OCI-LY7 (cell line): ENCODE data around the gene HSDL2. TPM values are rescaled to one million over a fixed set of nuclear protein-coding genes. Genes with fewer than 3 reads are reported as not detected.

ENCODE experiments used
- BruUV-seq: library from RNA; stranded (reverse); fragments of 400-500 nt; replicated peaks from 2 replicates; lab custom pipeline; 2021; lab: Mats Ljungman, UMichigan
- CTCF ChIA-PET: fragments of 300-600 bp; sonication (Branson Sonifier 250); formaldehyde crosslinking; loops from one replicate; lab custom pipeline; 2022; ENCODE audit warnings: antibody characterized with exemption; ENCODE audit not compliant: unreplicated experiment; lab: Charles Lee
- POLR2A ChIA-PET: fragments of 300-600 bp; sonication (Branson Sonifier 250); formaldehyde crosslinking; loops from one replicate; lab custom pipeline; 2022; ENCODE audit warnings: antibody characterized with exemption; lab: Charles Lee
- DNase-seq: peaks from one replicate; pipeline ENCODE4 v3.0.0-alpha.2; 2015; ENCODE audit warnings: low spot score
- H2AFZ ChIP-seq: fragments of 200-600 bp; sonication (generic), shearing (Covaris generic); 2 replicates; pipeline ENCODE4 v1.6.1; 2014; ENCODE audit warnings: mild to moderate bottlenecking, antibody characterized with exemption, low read length, moderate library complexity
- H3K27ac ChIP-seq: fragments of 200-600 bp; sonication (generic); 2 replicates; pipeline ENCODE4 v1.5.1; 2014; ENCODE audit warnings: mixed run types, low read depth, mild to moderate bottlenecking, moderate library complexity, low read length, inconsistent platforms; ENCODE audit not compliant: poor library complexity, severe bottlenecking
- H3K36me3 ChIP-seq: fragments of 200-600 bp; sonication (generic); 2 replicates; pipeline ENCODE4 v1.6.1; 2014; ENCODE audit warnings: mild to moderate bottlenecking, antibody characterized with exemption, low read length, moderate library complexity, mixed read lengths; ENCODE audit not compliant: insufficient read depth
- H3K4me1 ChIP-seq: fragments of 200-600 bp; sonication (generic); 2 replicates; pipeline ENCODE4 v1.5.1; 2014; ENCODE audit warnings: mild to moderate bottlenecking, low read length; ENCODE audit not compliant: insufficient read depth, poor library complexity, severe bottlenecking
- H3K4me2 ChIP-seq: fragments of 200-600 bp; sonication (generic); 2 replicates; pipeline ENCODE4 v1.6.1; 2014; ENCODE audit warnings: mild to moderate bottlenecking, low read length
- H3K4me3 ChIP-seq: fragments of 200-600 bp; sonication (generic); 2 replicates; pipeline ENCODE4 v1.5.1; 2014; ENCODE audit warnings: mild to moderate bottlenecking, low read depth, low read length; ENCODE audit not compliant: poor library complexity, severe bottlenecking
- H3K79me2 ChIP-seq: fragments of 200-600 bp; sonication (generic); 2 replicates; pipeline ENCODE4 v1.6.1; 2016; ENCODE audit warnings: low read depth, mild to moderate bottlenecking, low read length, moderate library complexity, mixed read lengths; ENCODE audit not compliant: insufficient read depth
- H3K9me2 ChIP-seq: fragments of 200-600 bp; sonication (generic); 2 replicates; pipeline ENCODE4 v1.6.1; 2016; ENCODE audit warnings: mild to moderate bottlenecking, low read length, mixed read lengths; ENCODE audit not compliant: insufficient read depth
- H3K9me3 ChIP-seq: fragments of 200-600 bp; sonication (generic); 2 replicates; pipeline ENCODE4 v1.6.1; 2014; ENCODE audit warnings: mild to moderate bottlenecking, mixed run types, low read length, mixed read lengths
- H4K20me1 ChIP-seq: fragments of 200-600 bp; sonication (generic); 2 replicates; pipeline ENCODE4 v1.6.1; 2014; ENCODE audit warnings: mild to moderate bottlenecking, antibody characterized with exemption, low read length, moderate library complexity, mixed read lengths; ENCODE audit not compliant: insufficient read depth
- EZH2phosphoT487 ChIP-seq: fragments of 200-600 bp; sonication (generic); IDR thresholded peaks from 2 replicates; pipeline ENCODE4 v1.6.1; 2018; ENCODE audit warnings: low read depth, borderline replicate concordance, mild to moderate bottlenecking, mixed run types, antibody characterized with exemption, low read length, moderate library complexity, mixed read lengths
- intact Hi-C: fragments of 100-400 bp; cut with micrococcal nuclease; formaldehyde crosslinking; loops from one replicate; pipeline ENCODE4 v1.10.0; 2022; ENCODE audit not compliant: unreplicated experiment
- total RNA-seq, 2 experiments: library from RNA; depleted of rRNA in 1 of 2; stranded (reverse); fragments of >200 nt in 1 of 2; shearing (Covaris generic) in 1 of 2; gene quantifications; 2 replicates each; pipeline ENCODE4 v1.2.3, GENCODE V29; 2014 to 2022
- TF ChIP-seq, protein P1 (sequence below): fragments of 200-600 bp; sonication (generic); conservative IDR thresholded peaks from 2 replicates; pipeline ENCODE4 v1.5.1; 2014; ENCODE audit warnings: mild to moderate bottlenecking, antibody characterized with exemption, low read length, moderate library complexity, mixed read lengths

Gene HSDL2
- total RNA-seq, 2 experiments from 2014 or later = 12.7 to 16.6 TPM

DNA sequence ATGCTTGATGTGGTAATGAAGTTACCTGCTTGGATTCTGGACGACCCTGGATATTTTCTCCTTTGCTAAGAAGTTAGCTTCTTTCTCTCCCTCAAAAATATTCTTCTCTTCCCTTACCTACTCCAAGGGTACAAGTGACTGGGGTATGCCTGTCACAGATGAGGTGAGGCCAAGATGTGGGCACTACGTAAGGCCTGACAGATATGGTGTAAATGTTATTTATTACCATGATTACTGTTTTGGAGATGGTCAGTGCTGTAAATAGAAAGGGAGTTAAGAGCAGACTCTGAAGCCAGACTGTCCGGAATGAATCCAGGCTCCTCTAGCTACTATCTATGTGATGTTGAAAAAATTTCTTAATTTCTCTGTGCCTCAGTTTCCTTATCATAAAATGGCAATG, 105.7 kb downstream of the HSDL2 start:
- H3K9me3 ChIP-seq = no peaks in the 10 kb centered on the region
- H3K4me3 ChIP-seq = peak overlapping the region; percentile 73
- no peaks in the 10 kb centered on the region for H3K9me2 ChIP-seq
- POLR2A ChIA-PET = interaction anchor here (0.5 to 2.3 kb wide), 6 partner anchors 15 to 418 kb away, joined by 3 to 6 read pairs (median 4); no protein-coding TSS in a partner anchor
- CTCF ChIA-PET = interaction anchor here (1.1 kb wide), 1 partner anchor 232 kb away, joined by 4 read pairs; the partner anchor contains the start of gene INIP
- no peak overlapping the region for H3K27ac ChIP-seq
- BruUV-seq = no TSS peak
- peak overlapping the region; percentile 85; the same call in 1 of the 2 replicates for H2AFZ ChIP-seq
- intact Hi-C loops = loop anchor here (5.0 to 10.0 kb wide), 2 partner anchors 232 to 339 kb away; partner anchors contain the start of gene INIP
- H3K79me2 ChIP-seq = peaks cover 30% of the 10 kb centered on the region
- H4K20me1 ChIP-seq = peaks cover 20% of the 10 kb centered on the region
- H3K4me2 ChIP-seq = peak overlapping the region; percentile 85
- DNase-seq = no peak
- no peak for TF ChIP-seq EZH2phosphoT487
- TF ChIP-seq, protein P1, sequence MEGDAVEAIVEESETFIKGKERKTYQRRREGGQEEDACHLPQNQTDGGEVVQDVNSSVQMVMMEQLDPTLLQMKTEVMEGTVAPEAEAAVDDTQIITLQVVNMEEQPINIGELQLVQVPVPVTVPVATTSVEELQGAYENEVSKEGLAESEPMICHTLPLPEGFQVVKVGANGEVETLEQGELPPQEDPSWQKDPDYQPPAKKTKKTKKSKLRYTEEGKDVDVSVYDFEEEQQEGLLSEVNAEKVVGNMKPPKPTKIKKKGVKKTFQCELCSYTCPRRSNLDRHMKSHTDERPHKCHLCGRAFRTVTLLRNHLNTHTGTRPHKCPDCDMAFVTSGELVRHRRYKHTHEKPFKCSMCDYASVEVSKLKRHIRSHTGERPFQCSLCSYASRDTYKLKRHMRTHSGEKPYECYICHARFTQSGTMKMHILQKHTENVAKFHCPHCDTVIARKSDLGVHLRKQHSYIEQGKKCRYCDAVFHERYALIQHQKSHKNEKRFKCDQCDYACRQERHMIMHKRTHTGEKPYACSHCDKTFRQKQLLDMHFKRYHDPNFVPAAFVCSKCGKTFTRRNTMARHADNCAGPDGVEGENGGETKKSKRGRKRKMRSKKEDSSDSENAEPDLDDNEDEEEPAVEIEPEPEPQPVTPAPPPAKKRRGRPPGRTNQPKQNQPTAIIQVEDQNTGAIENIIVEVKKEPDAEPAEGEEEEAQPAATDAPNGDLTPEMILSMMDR = no peak
- H3K36me3 ChIP-seq = no peaks in the 10 kb centered on the region
- peaks cover 27% of the 10 kb centered on the region for H3K4me1 ChIP-seq

DNA sequence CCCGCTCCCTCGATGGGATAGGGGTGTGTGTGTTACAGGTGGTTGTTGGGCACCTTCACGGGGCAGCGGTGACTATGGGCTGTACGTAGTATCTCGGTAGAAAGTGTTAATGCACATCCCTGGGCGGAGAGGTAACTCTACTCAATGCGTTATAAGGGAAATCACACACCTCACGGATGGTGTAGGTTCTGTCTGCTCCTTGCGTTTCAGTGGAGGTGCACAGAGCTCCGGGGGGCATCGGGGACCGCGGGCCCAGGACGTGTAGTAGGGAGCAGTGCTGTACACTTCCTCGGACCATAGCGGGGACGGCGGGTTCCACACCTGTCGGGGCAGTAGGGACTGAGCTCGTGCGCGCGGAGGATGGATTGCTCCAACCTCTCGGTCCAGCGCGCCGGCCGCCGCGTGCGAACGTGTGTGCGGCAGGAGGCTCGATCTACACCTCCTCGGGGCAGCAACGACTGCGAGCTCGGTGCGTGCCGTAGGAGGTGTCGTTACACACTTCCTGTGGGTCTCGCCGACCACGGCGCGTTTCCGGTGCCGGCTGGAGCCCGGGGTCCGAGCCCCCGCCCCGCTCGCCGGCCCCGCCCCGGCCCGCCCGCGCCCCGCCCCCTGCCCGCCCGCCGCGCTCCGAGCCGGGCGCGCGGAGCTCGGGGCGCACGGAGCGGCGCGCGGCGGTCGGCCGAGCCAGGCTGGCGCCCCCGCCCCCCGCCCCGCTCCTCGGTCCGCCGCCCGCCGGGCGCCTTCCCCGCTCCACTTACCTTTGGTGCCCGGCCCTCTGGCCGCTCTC, 106.5 kb downstream of the HSDL2 start, which contains the start of gene KIAA1958:
KIAA1958 (plus strand) TSS at position 607 of the 787 bp plus-strand sequence. CDS start 87,254 bp downstream, outside the sequence.
- peaks cover 39% of the 10 kb centered on the region for H3K79me2 ChIP-seq
- POLR2A ChIA-PET = interaction anchor here (0.5 to 2.3 kb wide), 9 partner anchors 8 to 417 kb away, joined by 3 to 6 read pairs (median 3); no protein-coding TSS in a partner anchor

More for the DNA sequence above, 106.5 kb downstream of the HSDL2 start, which contains the start of gene KIAA1958:
- Histone ChIP-seq H3K4me1 (peaks cover 27% of the 10 kb centered on the region), H3K9me2 (no peaks in the 10 kb centered on the region), H3K36me3 (no peaks in the 10 kb centered on the region), H2AFZ (peak within 1 kb of the TSS; percentile 85), H3K9me3 (no peaks in the 10 kb centered on the region), H3K4me3 (peak within 1 kb of the TSS; percentile 84), H4K20me1 (peaks cover 20% of the 10 kb centered on the region), H3K4me2 (peak within 1 kb of the TSS; percentile 95), H3K27ac (peak within 1 kb of the TSS; percentile 66)
- CTCF ChIA-PET = interaction anchor here (1.1 kb wide), 1 partner anchor 231 kb away, joined by 4 read pairs; the partner anchor contains the start of gene INIP
- TSS peak; percentile 73 for BruUV-seq
- peak; percentile 93 for DNase-seq
- no peak for TF ChIP-seq EZH2phosphoT487
- TF ChIP-seq, protein P1 = no peak
- intact Hi-C loops = loop anchor here (1.0 to 10.0 kb wide), 5 partner anchors 108 to 338 kb away; partner anchors contain the start of genes INIP, PTBP3 and SNX30
